ENCODE measurements around the gene SLC38A11.

Gene SLC38A11

DNA sequence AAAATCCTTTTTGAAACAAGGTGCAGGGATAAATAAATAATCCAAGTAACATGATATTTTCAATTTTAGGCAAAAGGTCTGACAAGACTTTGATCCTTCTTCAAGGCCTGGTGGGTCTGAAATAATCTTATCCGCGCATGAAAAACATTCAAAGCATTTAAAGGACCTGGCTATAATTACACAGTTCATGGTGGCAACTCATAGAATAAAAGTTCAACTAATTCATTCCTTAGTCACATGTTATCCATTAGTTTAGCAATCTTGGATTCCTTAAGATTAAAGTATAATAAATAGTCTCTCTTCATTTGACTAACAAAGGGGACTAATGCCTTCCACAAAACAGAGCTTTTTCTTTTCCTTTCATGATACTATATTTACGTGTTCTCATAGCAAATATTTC, 21.0 kb upstream of the SLC38A11 start:
- H3K79me1 ChIP-seq (ENCODE audit: low read depth, low read length), result no peaks in the 10 kb centered on the region
- H2BK5ac ChIP-seq (ENCODE audit: low read length), result no peak overlapping the region
- H4K8ac ChIP-seq (ENCODE audit: low read depth, low read length), result no peak overlapping the region
- H4K91ac ChIP-seq (ENCODE audit: low read depth, low read length, poor library complexity), result no peak overlapping the region
- H2BK12ac ChIP-seq (ENCODE audit: low read length), result no peak overlapping the region
- peaks cover 0 to 8% of the 10 kb centered on the region in 2 donors for H3K4me1 ChIP-seq (ENCODE audit: control insufficient read depth in 2 of 2, insufficient read depth in 1 of 2, low read depth in 1 of 2, low read length in 2 of 2)
- H3K27me3 ChIP-seq (ENCODE audit: control insufficient read depth in 3 of 3, insufficient read depth in 3 of 3, low read depth in 1 of 3, low read length in 3 of 3), result no peaks in the 10 kb centered on the region
- no CpG with 5 or more reads among the region's 3 CpGs for WGBS, 2 donors (ENCODE audit: extremely low coverage in 2 of 2, insufficient read length in 2 of 2, insufficient replicate concordance in 1 of 2)
- no peak overlapping the region for H3K4me2 ChIP-seq (ENCODE audit: insufficient read depth, low read length, poor library complexity, severe bottlenecking)
- no peak overlapping the region for H3K4me3 ChIP-seq (ENCODE audit: low read length in 2 of 2)
- H3K36me3 ChIP-seq (replicated peaks in 1 of 2; ENCODE audit: control insufficient read depth in 2 of 2, insufficient read depth in 2 of 2, low read length in 2 of 2), result no peaks in the 10 kb centered on the region
- H2BK15ac ChIP-seq (ENCODE audit: low read length), result no peak overlapping the region
- no peak overlapping the region for H3K27ac ChIP-seq (replicated peaks; ENCODE audit: low read length)
- no peak overlapping the region for H3K14ac ChIP-seq (ENCODE audit: low read length)
- H2AFZ ChIP-seq (ENCODE audit: low read length), result no peak overlapping the region
- H2AK5ac ChIP-seq (ENCODE audit: low read depth, low read length), result no peak overlapping the region
- H3K18ac ChIP-seq (ENCODE audit: low read length), result no peak overlapping the region
- H3K23ac ChIP-seq (ENCODE audit: low read depth, low read length, poor library complexity), result no peak overlapping the region
- H3K9ac ChIP-seq (ENCODE audit: low read depth, low read length, poor library complexity), result no peak overlapping the region
- no peak overlapping the region for H3K4ac ChIP-seq (ENCODE audit: low read length)
- H2BK120ac ChIP-seq (ENCODE audit: low read depth, low read length), result no peak overlapping the region
- H3K9me3 ChIP-seq (replicated peaks in 1 of 2; ENCODE audit: control insufficient read depth in 2 of 2, insufficient read depth in 1 of 2, low read depth in 1 of 2, low read length in 2 of 2), result no peaks in the 10 kb centered on the region
- no peak for DNase-seq (ENCODE audit: low spot score)

DNA sequence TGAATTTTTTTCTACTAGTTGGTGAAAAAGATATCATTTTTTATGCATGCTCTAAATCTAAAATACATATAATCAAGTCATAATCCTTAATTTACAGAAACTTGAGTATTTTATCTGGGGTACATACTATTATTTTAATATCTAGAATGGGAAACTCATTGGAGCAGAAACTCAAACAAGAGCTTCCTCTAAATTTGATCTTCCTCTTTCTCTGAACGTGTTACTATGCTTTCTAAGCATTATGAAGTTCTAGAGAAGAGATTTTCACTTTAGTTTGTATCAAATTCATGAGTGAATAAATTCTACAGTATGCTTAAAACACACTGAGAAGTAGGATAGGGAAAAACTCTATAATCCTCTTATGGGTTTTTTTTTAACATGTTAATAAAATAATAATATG, 20.6 kb upstream of the SLC38A11 start:
- DNase-seq (ENCODE audit: low spot score), result no peak
- H2BK12ac ChIP-seq (ENCODE audit: low read length), result no peak overlapping the region
- no peaks in the 10 kb centered on the region for H3K79me1 ChIP-seq (ENCODE audit: low read depth, low read length)
- H4K91ac ChIP-seq (ENCODE audit: low read depth, low read length, poor library complexity), result no peak overlapping the region
- H3K14ac ChIP-seq (ENCODE audit: low read length), result no peak overlapping the region
- no CpG with 5 or more reads among the region's 1 CpG for WGBS, 2 donors (ENCODE audit: extremely low coverage in 2 of 2, insufficient read length in 2 of 2, insufficient replicate concordance in 1 of 2)
- H3K36me3 ChIP-seq (replicated peaks in 1 of 2; ENCODE audit: control insufficient read depth in 2 of 2, insufficient read depth in 2 of 2, low read length in 2 of 2), result no peaks in the 10 kb centered on the region
- no peak overlapping the region for H2BK120ac ChIP-seq (ENCODE audit: low read depth, low read length)
- no peak overlapping the region for H2AFZ ChIP-seq (ENCODE audit: low read length)
- H3K27me3 ChIP-seq (ENCODE audit: control insufficient read depth in 3 of 3, insufficient read depth in 3 of 3, low read depth in 1 of 3, low read length in 3 of 3), result no peaks in the 10 kb centered on the region
- no peak overlapping the region for H3K4ac ChIP-seq (ENCODE audit: low read length)
- peaks cover 0 to 8% of the 10 kb centered on the region in 2 donors for H3K4me1 ChIP-seq (ENCODE audit: control insufficient read depth in 2 of 2, insufficient read depth in 1 of 2, low read depth in 1 of 2, low read length in 2 of 2)
- no peak overlapping the region for H3K9ac ChIP-seq (ENCODE audit: low read depth, low read length, poor library complexity)
- H2BK5ac ChIP-seq (ENCODE audit: low read length), result no peak overlapping the region
- no peak overlapping the region for H2BK15ac ChIP-seq (ENCODE audit: low read length)
- no peak overlapping the region for H3K23ac ChIP-seq (ENCODE audit: low read depth, low read length, poor library complexity)
- H2AK5ac ChIP-seq (ENCODE audit: low read depth, low read length), result no peak overlapping the region
- H3K18ac ChIP-seq (ENCODE audit: low read length), result no peak overlapping the region
- H4K8ac ChIP-seq (ENCODE audit: low read depth, low read length), result no peak overlapping the region
- H3K4me2 ChIP-seq (ENCODE audit: insufficient read depth, low read length, poor library complexity, severe bottlenecking), result no peak overlapping the region
- no peaks in the 10 kb centered on the region for H3K9me3 ChIP-seq (replicated peaks in 1 of 2; ENCODE audit: control insufficient read depth in 2 of 2, insufficient read depth in 1 of 2, low read depth in 1 of 2, low read length in 2 of 2)
- no peak overlapping the region for H3K4me3 ChIP-seq (ENCODE audit: low read length in 2 of 2)
- H3K27ac ChIP-seq (replicated peaks; ENCODE audit: low read length), result no peak overlapping the region

DNA sequence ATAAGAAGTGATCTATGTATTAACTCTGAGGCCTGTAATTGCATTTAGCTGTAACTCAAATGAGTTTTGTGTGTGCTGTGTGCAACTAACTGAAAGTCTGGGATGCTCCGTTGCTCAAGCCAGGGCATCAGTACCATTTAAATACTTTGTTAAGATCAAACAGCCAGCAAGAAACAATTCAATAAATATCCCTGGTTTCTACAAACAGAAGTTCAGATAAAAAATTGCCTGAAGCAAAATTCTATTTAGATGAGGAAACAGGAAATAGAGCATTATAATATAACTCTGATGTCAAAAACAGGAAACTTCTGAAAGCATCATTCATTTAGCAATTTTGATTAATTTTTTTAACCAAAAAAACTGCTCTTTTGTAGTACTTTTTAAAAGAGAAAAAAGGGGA, 18.9 kb upstream of the SLC38A11 start:
- no peak overlapping the region for H4K8ac ChIP-seq (ENCODE audit: low read depth, low read length)
- H2BK15ac ChIP-seq (ENCODE audit: low read length), result no peak overlapping the region
- no peaks in the 10 kb centered on the region for H3K79me1 ChIP-seq (ENCODE audit: low read depth, low read length)
- no peak overlapping the region for H3K23ac ChIP-seq (ENCODE audit: low read depth, low read length, poor library complexity)
- no peak overlapping the region for H3K18ac ChIP-seq (ENCODE audit: low read length)
- no peak overlapping the region for H3K9ac ChIP-seq (ENCODE audit: low read depth, low read length, poor library complexity)
- H3K27ac ChIP-seq (replicated peaks; ENCODE audit: low read length), result no peak overlapping the region
- no peak overlapping the region for H2BK12ac ChIP-seq (ENCODE audit: low read length)
- H2BK5ac ChIP-seq (ENCODE audit: low read length), result no peak overlapping the region
- no peaks in the 10 kb centered on the region for H3K9me3 ChIP-seq (replicated peaks in 1 of 2; ENCODE audit: control insufficient read depth in 2 of 2, insufficient read depth in 1 of 2, low read depth in 1 of 2, low read length in 2 of 2)
- H3K4me2 ChIP-seq (ENCODE audit: insufficient read depth, low read length, poor library complexity, severe bottlenecking), result no peak overlapping the region
- H3K27me3 ChIP-seq (ENCODE audit: control insufficient read depth in 3 of 3, insufficient read depth in 3 of 3, low read depth in 1 of 3, low read length in 3 of 3), result no peaks in the 10 kb centered on the region
- no peak overlapping the region for H3K4ac ChIP-seq (ENCODE audit: low read length)
- no CpG with 5 or more reads among the region's 1 CpG for WGBS, 2 donors (ENCODE audit: extremely low coverage in 2 of 2, insufficient read length in 2 of 2, insufficient replicate concordance in 1 of 2)
- H2BK120ac ChIP-seq (ENCODE audit: low read depth, low read length), result no peak overlapping the region
- no peak overlapping the region for H4K91ac ChIP-seq (ENCODE audit: low read depth, low read length, poor library complexity)
- no peak overlapping the region for H2AK5ac ChIP-seq (ENCODE audit: low read depth, low read length)
- H3K36me3 ChIP-seq (replicated peaks in 1 of 2; ENCODE audit: control insufficient read depth in 2 of 2, insufficient read depth in 2 of 2, low read length in 2 of 2), result no peaks in the 10 kb centered on the region
- H3K4me1 ChIP-seq (ENCODE audit: control insufficient read depth in 2 of 2, insufficient read depth in 1 of 2, low read depth in 1 of 2, low read length in 2 of 2), result peaks cover 0 to 9% of the 10 kb centered on the region in 2 donors
- H3K4me3 ChIP-seq (ENCODE audit: low read length in 2 of 2), result no peak overlapping the region
- H2AFZ ChIP-seq (ENCODE audit: low read length), result no peak overlapping the region
- no peak overlapping the region for H3K14ac ChIP-seq (ENCODE audit: low read length)
- DNase-seq (ENCODE audit: low spot score), result no peak

DNA sequence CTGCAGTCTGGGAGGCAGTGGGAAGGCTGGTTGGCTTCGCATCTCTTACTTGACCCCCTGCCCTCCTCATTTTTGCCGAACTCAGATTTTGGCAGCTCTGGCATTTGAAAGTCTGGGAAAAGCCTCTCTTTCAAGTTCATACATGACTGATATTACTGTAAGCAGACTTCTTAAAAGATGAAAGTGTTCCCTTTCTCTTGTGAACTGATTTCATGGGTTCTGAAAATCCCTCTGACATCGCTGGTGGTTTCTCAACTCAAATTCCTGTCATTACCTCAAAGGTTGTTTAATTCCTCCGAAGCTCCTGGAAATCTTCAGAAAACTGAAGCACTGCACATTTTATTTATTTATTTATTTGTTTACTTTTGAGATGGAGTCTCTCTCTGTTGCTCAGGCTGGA, 16.9 kb upstream of the SLC38A11 start:
- H3K9me3 ChIP-seq (replicated peaks in 1 of 2; ENCODE audit: control insufficient read depth in 2 of 2, insufficient read depth in 1 of 2, low read depth in 1 of 2, low read length in 2 of 2), result no peaks in the 10 kb centered on the region
- H3K79me1 ChIP-seq (ENCODE audit: low read depth, low read length), result no peaks in the 10 kb centered on the region
- no peak overlapping the region for H3K4me2 ChIP-seq (ENCODE audit: insufficient read depth, low read length, poor library complexity, severe bottlenecking)
- H3K14ac ChIP-seq (ENCODE audit: low read length), result no peak overlapping the region
- peaks cover 0 to 9% of the 10 kb centered on the region in 2 donors for H3K4me1 ChIP-seq (ENCODE audit: control insufficient read depth in 2 of 2, insufficient read depth in 1 of 2, low read depth in 1 of 2, low read length in 2 of 2)
- H2AFZ ChIP-seq (ENCODE audit: low read length), result no peak overlapping the region
- H3K27ac ChIP-seq (replicated peaks; ENCODE audit: low read length), result no peak overlapping the region
- H2BK12ac ChIP-seq (ENCODE audit: low read length), result no peak overlapping the region
- no peak for DNase-seq (ENCODE audit: low spot score)
- H3K9ac ChIP-seq (ENCODE audit: low read depth, low read length, poor library complexity), result no peak overlapping the region
- H3K36me3 ChIP-seq (replicated peaks in 1 of 2; ENCODE audit: control insufficient read depth in 2 of 2, insufficient read depth in 2 of 2, low read length in 2 of 2), result no peaks in the 10 kb centered on the region
- no peak overlapping the region for H3K23ac ChIP-seq (ENCODE audit: low read depth, low read length, poor library complexity)
- H3K27me3 ChIP-seq (ENCODE audit: control insufficient read depth in 3 of 3, insufficient read depth in 3 of 3, low read depth in 1 of 3, low read length in 3 of 3), result no peaks in the 10 kb centered on the region
- no peak overlapping the region for H3K4me3 ChIP-seq (ENCODE audit: low read length in 2 of 2)
- no CpG with 5 or more reads among the region's 4 CpGs for WGBS, 2 donors (ENCODE audit: extremely low coverage in 2 of 2, insufficient read length in 2 of 2, insufficient replicate concordance in 1 of 2)
- no peak overlapping the region for H3K18ac ChIP-seq (ENCODE audit: low read length)
- no peak overlapping the region for H2BK5ac ChIP-seq (ENCODE audit: low read length)
- H4K91ac ChIP-seq (ENCODE audit: low read depth, low read length, poor library complexity), result no peak overlapping the region
- H2BK15ac ChIP-seq (ENCODE audit: low read length), result no peak overlapping the region
- H4K8ac ChIP-seq (ENCODE audit: low read depth, low read length), result no peak overlapping the region
- no peak overlapping the region for H3K4ac ChIP-seq (ENCODE audit: low read length)
- no peak overlapping the region for H2AK5ac ChIP-seq (ENCODE audit: low read depth, low read length)
- H2BK120ac ChIP-seq (ENCODE audit: low read depth, low read length), result no peak overlapping the region

Measured in neuronal stem cell (in vitro differentiated cells).